Neural crest cell (in vitro differentiated cells): ENCODE measurements around the gene E2F1. TPM values are rescaled to one million over a fixed set of nuclear protein-coding genes. Genes with fewer than 3 reads are reported as not detected.
A peak's percentile ranks its signal among the peaks of the same experiment; 100 is the strongest.

Experiments used
- DNase-seq: peaks from one replicate; pipeline ENCODE4 v3.0.0; 2021; ENCODE audit warnings: low read depth, mixed read lengths, low spot score
- H3K27ac Mint-ChIP-seq: one replicate; pipeline ENCODE4 v1.8.0; 2021; ENCODE audit warnings: mild to moderate bottlenecking, mixed read lengths; ENCODE audit not compliant: unreplicated experiment
- H3K27me3 Mint-ChIP-seq: 2 replicates; pipeline ENCODE4 v1.8.0; 2021; ENCODE audit warnings: low read depth, mild to moderate bottlenecking, mixed read lengths
- H3K36me3 Mint-ChIP-seq: 2 replicates; pipeline ENCODE4 v1.8.0; 2021; ENCODE audit warnings: low read depth, mild to moderate bottlenecking, mixed read lengths
- H3K4me1 Mint-ChIP-seq: 2 replicates; pipeline ENCODE4 v1.8.0; 2021; ENCODE audit warnings: mixed read lengths
- H3K4me3 Mint-ChIP-seq: one replicate; pipeline ENCODE4 v1.8.0; 2021; ENCODE audit warnings: mild to moderate bottlenecking, mixed read lengths
- H3K9me3 Mint-ChIP-seq: 2 replicates; pipeline ENCODE4 v1.8.0; 2021; ENCODE audit warnings: mixed read lengths
- CTCF ChIP-seq: fragments of 200-600 bp; sonication (generic); conservative IDR thresholded peaks from 2 replicates; pipeline ENCODE4 v1.5.0; 2021; ENCODE audit warnings: antibody characterized with exemption, mild to moderate bottlenecking
- total RNA-seq: library from RNA; stranded (reverse); gene quantifications from 2 replicates; pipeline ENCODE4 v1.2.1, GENCODE V29; 2021

E2F1 gene
- total RNA-seq, 1 donor from 2014 or later: 94.9 TPM

GRCh38 chr20:33725607-33726264, 39.6 kb upstream of the E2F1 start:
- Mint-ChIP-seq H3K27me3 (no peaks in the 10 kb centered on the region), H3K36me3 (no peaks in the 10 kb centered on the region), H3K4me3 (no peak overlapping the region), H3K9me3 (no peaks in the 10 kb centered on the region), H3K4me1 (peaks cover 7% of the 10 kb centered on the region), H3K27ac (no peak overlapping the region)
- DNase-seq: no peak
- TF ChIP-seq CTCF: no peak

GRCh38 chr20:33724439-33725094, 38.4 kb upstream of the E2F1 start:
- H3K27ac Mint-ChIP-seq: peak overlapping the region; percentile 68
- no peak overlapping the region for H3K4me3 Mint-ChIP-seq
- peaks cover 12% of the 10 kb centered on the region for H3K4me1 Mint-ChIP-seq
- TF ChIP-seq CTCF: no peak
- H3K27me3 Mint-ChIP-seq: no peaks in the 10 kb centered on the region
- no peaks in the 10 kb centered on the region for H3K36me3 Mint-ChIP-seq
- H3K9me3 Mint-ChIP-seq: peaks cover 3% of the 10 kb centered on the region
- no peak for DNase-seq

GRCh38 chr20:33721391-33722140, 35.4 kb upstream of the E2F1 start:
- Mint-ChIP-seq H3K9me3 (peaks cover 3% of the 10 kb centered on the region), H3K4me3 (peak overlapping the region; percentile 51), H3K27me3 (no peaks in the 10 kb centered on the region), H3K4me1 (peaks cover 13% of the 10 kb centered on the region), H3K36me3 (no peaks in the 10 kb centered on the region), H3K27ac (no peak overlapping the region)
- no peak for DNase-seq
- TF ChIP-seq CTCF: no peak

GRCh38 chr20:33719989-33720709, 34.0 kb upstream of the E2F1 start, which contains the start of gene PXMP4:
Gene PXMP4, minus strand, starts transcription at chr20:33720310. Its CDS starts 103 bp downstream, at chr20:33720207.
- no peaks in the 10 kb centered on the region for H3K27me3 Mint-ChIP-seq
- H3K9me3 Mint-ChIP-seq: peaks cover 3% of the 10 kb centered on the region
- peak within 1 kb of the TSS; percentile 82 for H3K27ac Mint-ChIP-seq
- DNase-seq: peak; percentile 62
- H3K4me3 Mint-ChIP-seq: peak within 1 kb of the TSS; percentile 56
- H3K36me3 Mint-ChIP-seq: no peaks in the 10 kb centered on the region
- H3K4me1 Mint-ChIP-seq: peaks cover 13% of the 10 kb centered on the region
- no peak for TF ChIP-seq CTCF

GRCh38 chr20:33719277-33719988, 33.2 kb upstream of the E2F1 start:
- no peak for TF ChIP-seq CTCF
- Mint-ChIP-seq H3K4me1 (peaks cover 11% of the 10 kb centered on the region), H3K9me3 (peaks cover 3% of the 10 kb centered on the region), H3K4me3 (peak overlapping the region; percentile 56), H3K27me3 (no peaks in the 10 kb centered on the region), H3K27ac (peak overlapping the region; percentile 82), H3K36me3 (no peaks in the 10 kb centered on the region)
- no peak for DNase-seq
